Pons (tissue), 1 donor: ENCODE measurements around the gene SLCO3A1.
A peak's percentile ranks its signal among the peaks of the same experiment; 100 is the strongest.
"Not testable (repeated sequence)": the region's sequence is repeated elsewhere in the genome, so short reads cannot be mapped to it uniquely, and the experiment has no call there.

ENCODE experiments used
- DNase-seq: peaks from one replicate; pipeline ENCODE4 v3.0.0-alpha.2; 2016; ENCODE audit warnings: low spot score

Gene SLCO3A1

GRCh38 chr15:91940496-91941381, 87.2 kb downstream of the SLCO3A1 start:
- no peak for DNase-seq

- no peak for DNase-seq
Observed at GRCh38 chr15:91941871-91942658, 88.6 kb downstream of the SLCO3A1 start.

GRCh38 chr15:91942720-91943394, 89.3 kb downstream of the SLCO3A1 start:
- DNase-seq = peak; percentile 83

- peak; percentile 49 for DNase-seq
Observed at GRCh38 chr15:91944331-91944730, 90.8 kb downstream of the SLCO3A1 start.

GRCh38 chr15:91945385-91945784, 91.9 kb downstream of the SLCO3A1 start:
- DNase-seq = no peak

GRCh38 chr15:91946075-91946474, 92.6 kb downstream of the SLCO3A1 start:
- DNase-seq = no peak

- DNase-seq = peak; percentile 52
Observed at GRCh38 chr15:91946581-91947292, 93.2 kb downstream of the SLCO3A1 start.

- no peak for DNase-seq
Observed at GRCh38 chr15:91947293-91947679, 93.8 kb downstream of the SLCO3A1 start.

GRCh38 chr15:91947683-91948608, 94.4 kb downstream of the SLCO3A1 start:
- no peak for DNase-seq

- no peak for DNase-seq
Observed at GRCh38 chr15:91949361-91949760, 95.9 kb downstream of the SLCO3A1 start.

GRCh38 chr15:91950054-91950453, 96.5 kb downstream of the SLCO3A1 start:
- DNase-seq = no peak

- no peak for DNase-seq
Observed at GRCh38 chr15:91950631-91951329, 97.3 kb downstream of the SLCO3A1 start.

GRCh38 chr15:91952216-91952615, 98.7 kb downstream of the SLCO3A1 start:
- no peak for DNase-seq

- no peak for DNase-seq
Observed at GRCh38 chr15:91953432-91953831, 99.9 kb downstream of the SLCO3A1 start.

GRCh38 chr15:91954292-91954691, 100.8 kb downstream of the SLCO3A1 start:
- DNase-seq = no peak

- DNase-seq = no peak
Observed at GRCh38 chr15:91956026-91956723, 102.7 kb downstream of the SLCO3A1 start.

GRCh38 chr15:91961357-91961756, 107.8 kb downstream of the SLCO3A1 start:
- DNase-seq = no peak

GRCh38 chr15:91963747-91964146, 110.2 kb downstream of the SLCO3A1 start:
- not testable (repeated sequence) for DNase-seq

- no peak for DNase-seq
Observed at GRCh38 chr15:91965501-91966193, 112.1 kb downstream of the SLCO3A1 start.
